Activated CD8-positive, alpha-beta memory T cell treated with anti-CD3 and anti-CD28 coated beads, Interleukin-2, amount 50 U/mL, for 24 hours (primary cell): Measurements from ENCODE around the gene CAB39.
A peak's percentile ranks its signal among the peaks of the same experiment; 100 is the strongest.

Source experiments
- DNase-seq: peaks from one replicate; pipeline ENCODE4 v3.0.0-alpha.2; 2020; ENCODE audit errors: extremely low read depth

The CAB39 gene

GRCh38 chr2:230784795-230785194 lies 72.2 kb downstream of the CAB39 start:
- DNase-seq: no peak

- DNase-seq: no peak
These were observed 72.7 kb downstream of the CAB39 start for GRCh38 chr2:230785346-230785745.

GRCh38 chr2:230787101-230787500 lies 74.5 kb downstream of the CAB39 start:
- no peak for DNase-seq

GRCh38 chr2:230788554-230789175 lies 76.0 kb downstream of the CAB39 start:
- no peak for DNase-seq

- no peak for DNase-seq
These were observed 78.3 kb downstream of the CAB39 start for GRCh38 chr2:230790981-230791380.

GRCh38 chr2:230793572-230794359 lies 81.1 kb downstream of the CAB39 start:
- peak; percentile 61 for DNase-seq

- DNase-seq: no peak
These were observed 81.9 kb downstream of the CAB39 start for GRCh38 chr2:230794497-230794896.

GRCh38 chr2:230795856-230796255 lies 83.2 kb downstream of the CAB39 start:
- DNase-seq: no peak

GRCh38 chr2:230796280-230796862 lies 83.7 kb downstream of the CAB39 start:
- no peak for DNase-seq

GRCh38 chr2:230797515-230798495 lies 85.2 kb downstream of the CAB39 start:
- DNase-seq: no peak

GRCh38 chr2:230798769-230799399 lies 86.2 kb downstream of the CAB39 start:
- no peak for DNase-seq

GRCh38 chr2:230805353-230806017 lies 92.8 kb downstream of the CAB39 start:
- no peak for DNase-seq

- DNase-seq: no peak
These were observed 95.1 kb downstream of the CAB39 start for GRCh38 chr2:230807729-230808128.

GRCh38 chr2:230809015-230809414 lies 96.4 kb downstream of the CAB39 start:
- DNase-seq: no peak

- DNase-seq: no peak
These were observed 97.1 kb downstream of the CAB39 start for GRCh38 chr2:230809677-230810251.

- no peak for DNase-seq
These were observed 98.9 kb downstream of the CAB39 start for GRCh38 chr2:230811508-230811907.

- no peak for DNase-seq
These were observed 99.4 kb downstream of the CAB39 start for GRCh38 chr2:230812033-230812432.

- no peak for DNase-seq
These were observed 102.0 kb downstream of the CAB39 start for GRCh38 chr2:230814616-230815015.

GRCh38 chr2:230815088-230815487 lies 102.4 kb downstream of the CAB39 start:
- no peak for DNase-seq

- no peak for DNase-seq
These were observed 104.1 kb downstream of the CAB39 start for GRCh38 chr2:230816735-230817134.
